CD4-positive, alpha-beta T cell treated with Interleukin-1 beta for 1 hour (primary cell): ENCODE data around the gene LRRC49.
"Not testable (repeated sequence)": the region's sequence is repeated elsewhere in the genome, so short reads cannot be mapped to it uniquely, and the experiment has no call there.

Experiments used
- DNase-seq, 2 donors: peaks; one replicate each; pipeline ENCODE4 v3.0.0-alpha.2; 2020 to 2022

The LRRC49 gene

GRCh38 chr15:70931821-70932220, 39.2 kb downstream of the LRRC49 start:
- DNase-seq = no peak

GRCh38 chr15:70932397-70932796, 39.8 kb downstream of the LRRC49 start:
- no peak for DNase-seq

- no peak for DNase-seq
These were observed 40.8 kb downstream of the LRRC49 start for GRCh38 chr15:70933411-70933810.

- DNase-seq = no peak
These were observed 43.0 kb downstream of the LRRC49 start for GRCh38 chr15:70935631-70936030.

GRCh38 chr15:70936326-70936725, 43.7 kb downstream of the LRRC49 start:
- no peak for DNase-seq

GRCh38 chr15:70943285-70943684, 50.7 kb downstream of the LRRC49 start:
- not testable (repeated sequence) for DNase-seq

DNA sequence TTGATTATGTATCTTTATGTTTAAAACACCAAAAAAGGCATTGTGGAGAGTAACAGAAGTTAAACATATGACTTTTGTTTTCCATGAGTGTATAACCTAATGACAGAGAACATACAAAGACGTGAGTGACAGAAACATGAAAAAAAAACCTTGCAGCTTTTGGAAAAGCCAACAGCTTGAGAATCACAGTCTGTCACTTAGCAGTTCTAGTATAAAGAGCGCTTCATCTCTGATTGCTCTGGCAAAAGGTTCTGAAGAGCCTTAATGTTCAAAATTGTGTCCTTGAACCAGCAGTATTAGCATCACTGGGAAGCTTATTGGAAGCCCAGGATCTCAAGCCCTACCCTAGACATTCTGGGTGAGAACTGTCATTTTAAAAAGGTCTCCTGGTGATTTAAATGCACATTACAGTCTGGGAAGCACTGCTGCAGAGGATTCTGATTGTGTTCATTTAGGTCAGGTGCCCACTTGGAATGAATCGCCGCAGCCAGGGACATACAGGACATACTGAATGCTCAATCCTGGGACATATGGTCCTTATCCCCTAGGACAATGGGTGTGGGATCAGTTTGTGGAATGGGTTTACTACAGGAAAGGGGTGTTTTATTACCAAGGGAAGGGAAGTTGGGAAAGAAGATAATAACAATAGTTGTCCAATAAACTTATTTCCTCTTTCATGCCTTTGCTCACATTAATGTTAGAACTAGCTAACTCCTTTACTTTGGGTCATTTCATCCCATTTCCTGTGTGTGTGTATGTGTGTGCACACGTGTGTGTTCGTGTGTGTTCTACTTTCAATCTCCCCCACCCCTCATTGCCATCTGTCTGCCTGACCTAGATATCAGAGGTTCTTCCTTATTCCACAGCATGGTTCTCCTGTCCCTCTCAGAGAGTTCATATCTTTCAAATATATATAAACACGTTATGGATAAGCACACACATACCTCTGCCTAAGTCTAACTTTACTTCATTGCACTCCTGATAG, 55.0 kb downstream of the LRRC49 start:
- DNase-seq = no peak

DNA sequence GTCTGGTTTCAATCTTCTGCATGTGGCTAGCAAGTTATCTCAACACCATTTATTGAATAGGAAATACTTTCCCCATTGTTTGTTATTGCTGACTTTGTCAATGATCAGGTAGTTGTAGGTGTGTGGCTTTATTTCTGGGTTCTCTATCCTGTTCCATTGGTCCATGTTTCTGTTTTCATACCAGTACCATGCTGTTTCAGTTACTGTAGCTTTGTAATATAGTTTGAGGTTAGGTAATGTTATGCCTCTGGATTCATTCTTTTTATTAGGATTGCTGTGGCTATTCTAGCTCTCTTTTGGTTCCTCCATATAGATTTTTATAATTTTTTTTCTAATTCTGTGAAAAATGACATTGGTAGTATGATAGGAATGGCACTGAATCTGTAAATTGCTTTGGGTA, 58.3 kb downstream of the LRRC49 start:
- DNase-seq = no peak

- no peak for DNase-seq
These were observed 61.5 kb downstream of the LRRC49 start for GRCh38 chr15:70954171-70954570.

- no peak for DNase-seq
These were observed 62.1 kb downstream of the LRRC49 start for GRCh38 chr15:70954733-70955132.

- DNase-seq = no peak
These were observed 62.5 kb downstream of the LRRC49 start for GRCh38 chr15:70955151-70955550.

DNA sequence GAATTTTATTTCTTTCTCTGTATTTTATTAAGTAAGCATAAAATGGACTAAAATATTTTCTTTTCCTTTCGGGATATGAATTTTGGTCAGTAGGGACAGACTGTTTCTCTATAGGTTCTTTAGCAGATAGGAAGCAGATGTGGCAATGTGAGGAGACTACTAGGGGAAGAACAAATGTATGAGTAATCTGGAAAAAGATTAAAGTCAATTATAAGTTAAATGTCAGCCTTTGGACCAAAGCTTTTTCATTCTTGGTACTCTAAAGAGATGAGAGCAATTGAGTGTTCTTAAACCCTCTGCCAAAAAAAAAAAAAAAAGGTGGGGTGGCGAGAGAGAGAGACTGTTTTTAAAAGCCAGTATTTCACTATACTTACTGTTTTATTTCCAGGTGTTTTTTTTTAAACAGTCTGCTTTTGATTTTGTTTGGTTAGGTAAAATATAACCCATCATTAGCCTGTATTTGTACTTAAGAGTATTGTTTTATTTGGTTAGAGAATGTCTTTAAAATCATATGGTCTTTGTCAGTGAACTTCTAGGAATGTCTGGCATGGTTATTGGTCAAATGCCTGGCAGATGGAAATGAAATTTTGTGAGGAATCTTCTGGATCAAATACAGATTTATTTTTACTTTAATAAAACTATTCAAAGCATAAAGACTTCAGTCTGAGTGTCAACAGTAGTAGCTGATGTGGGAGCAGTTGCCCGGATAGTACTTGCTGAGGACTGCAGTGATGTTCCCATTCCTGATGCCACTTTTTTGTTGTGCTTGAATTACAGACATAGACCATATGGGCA, 63.8 kb downstream of the LRRC49 start:
- no peak for DNase-seq

- no peak for DNase-seq
These were observed 69.5 kb downstream of the LRRC49 start for GRCh38 chr15:70962084-70962483.

DNA sequence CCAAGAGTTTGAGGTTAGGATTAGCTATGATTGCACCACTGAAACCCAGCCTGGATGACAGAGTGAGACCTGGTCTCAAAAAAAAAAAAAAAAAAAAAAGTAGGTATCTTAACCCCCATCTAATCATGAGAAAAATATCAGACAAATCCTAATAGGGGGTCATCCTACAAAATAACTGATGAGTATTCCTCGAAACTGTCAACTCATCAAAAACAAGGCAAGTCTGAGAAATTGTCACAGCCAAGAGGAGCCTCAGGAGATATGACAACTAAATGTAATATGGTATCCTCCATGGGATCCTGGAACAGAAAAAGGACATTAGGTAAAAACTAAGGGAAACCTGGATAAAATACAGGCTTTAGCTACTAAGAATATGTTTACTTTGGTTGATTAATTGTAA, 70.6 kb downstream of the LRRC49 start:
- DNase-seq = no peak

GRCh38 chr15:70964058-70964457, 71.4 kb downstream of the LRRC49 start:
- DNase-seq = no peak

GRCh38 chr15:70964686-70965085, 72.1 kb downstream of the LRRC49 start:
- no peak for DNase-seq

GRCh38 chr15:70967646-70968045, 75.0 kb downstream of the LRRC49 start:
- no peak for DNase-seq

DNA sequence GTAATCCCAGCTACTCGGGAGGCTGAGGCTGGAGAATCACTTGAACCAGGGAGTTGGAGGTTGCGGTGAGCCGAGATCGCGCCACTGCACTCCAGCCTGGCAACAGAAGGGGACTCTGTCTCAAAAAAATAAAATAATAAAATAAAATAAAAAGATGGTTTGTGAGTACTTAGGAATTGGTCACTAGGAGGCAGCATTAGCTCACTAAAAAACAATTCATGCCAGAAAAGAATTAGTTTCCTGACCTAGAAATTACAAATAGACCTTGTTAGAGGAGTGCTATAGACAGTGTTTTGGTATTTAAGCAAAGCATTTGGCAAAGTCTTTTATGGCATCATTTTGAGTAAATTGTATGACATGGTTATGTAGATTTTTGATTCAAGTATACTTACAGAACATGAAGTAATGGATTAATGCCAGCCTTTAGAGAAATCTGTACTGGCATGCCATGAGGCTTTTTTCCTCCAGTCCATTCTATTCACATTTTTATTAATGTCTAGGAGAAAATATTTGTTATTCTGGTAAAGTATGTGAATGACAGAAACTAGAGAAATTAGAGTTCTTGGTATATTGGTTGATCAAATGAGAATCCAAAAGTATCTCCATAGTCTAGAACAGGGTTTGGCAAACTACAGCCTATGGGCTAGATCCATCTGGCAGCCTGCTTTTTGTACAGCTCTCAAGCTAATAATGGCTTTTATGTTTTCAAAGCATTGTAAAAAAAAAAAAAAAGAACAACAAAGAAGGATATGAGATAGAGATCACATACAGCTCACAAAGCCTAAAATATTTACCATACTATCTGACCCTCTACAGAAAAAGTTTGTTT, 81.6 kb downstream of the LRRC49 start:
- no peak for DNase-seq

GRCh38 chr15:70976851-70977250, 84.2 kb downstream of the LRRC49 start:
- no peak for DNase-seq

- no peak for DNase-seq
These were observed 102.9 kb downstream of the LRRC49 start for GRCh38 chr15:70995383-70995970.

GRCh38 chr15:70998319-70998718, 105.7 kb downstream of the LRRC49 start:
- DNase-seq = no peak

DNA sequence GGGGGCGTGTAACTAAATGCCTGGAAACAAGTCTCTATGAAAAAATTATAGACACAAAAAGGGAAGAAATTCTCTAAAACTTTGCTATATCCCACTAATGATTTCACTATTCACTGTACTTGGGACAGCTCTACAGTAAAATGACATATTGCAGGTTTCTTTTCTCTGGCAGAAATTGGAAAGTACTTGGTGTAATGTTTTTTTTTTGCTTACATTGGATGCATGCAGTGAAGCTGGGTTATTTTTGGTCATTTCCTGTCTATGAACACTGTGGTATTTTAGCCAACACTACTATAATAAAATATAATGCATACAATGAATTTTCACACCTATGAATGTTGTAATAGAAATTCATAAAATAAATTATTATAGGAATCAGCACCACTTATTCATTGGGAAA, 109.7 kb downstream of the LRRC49 start:
- DNase-seq = no peak

DNA sequence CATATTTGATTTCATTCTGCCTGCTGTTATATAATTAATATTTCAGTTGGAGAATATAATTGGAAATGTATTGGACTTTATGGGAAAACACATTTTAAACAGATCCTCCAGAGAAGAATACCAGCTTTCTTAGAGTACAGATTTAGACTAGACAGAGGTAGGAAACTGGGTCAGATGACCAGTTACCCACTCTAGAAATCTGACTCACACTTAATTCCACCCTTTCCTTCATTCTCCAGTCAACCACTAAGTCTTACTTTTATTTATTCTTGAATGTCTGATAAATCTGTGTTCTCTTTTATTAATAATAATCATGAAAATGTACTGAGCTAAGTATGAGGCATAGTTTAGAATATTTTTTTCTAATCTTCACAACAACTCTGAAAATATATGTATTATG, 110.7 kb downstream of the LRRC49 start:
- DNase-seq = no peak
